Right atrium auricular region (tissue), 2 donors: ENCODE data around the gene NOL4L. TPM values are rescaled to one million over a fixed set of nuclear protein-coding genes. Genes with fewer than 3 reads are reported as not detected.

Experiments
- DNase-seq: peaks from one replicate; pipeline ENCODE4 v3.0.0-alpha.2; 2019; ENCODE audit warnings: low spot score
- H3K27ac ChIP-seq, 2 donors: fragments of 200-600 bp; sonication (generic); 1 replicate in 1 of 2; 2 replicates in 1 of 2; pipeline ENCODE4 v1.5.1; 2016 to 2019
- H3K27me3 ChIP-seq, 2 donors: fragments of 200-600 bp; sonication (generic); one replicate each; pipeline versions ENCODE4 v1.5.1 to v1.6.0; 2017 to 2019
- H3K36me3 ChIP-seq: fragments of 200-600 bp; sonication (generic); one replicate; pipeline ENCODE4 v1.5.1; 2016
- H3K4me1 ChIP-seq, 2 donors: fragments of 200-600 bp; sonication (generic); one replicate each; pipeline versions ENCODE4 v1.5.1 to v1.6.0; 2017 to 2019
- H3K4me3 ChIP-seq, 2 donors: fragments of 200-600 bp; sonication (generic); 1 replicate in 1 of 2; 2 replicates in 1 of 2; pipeline ENCODE4 v1.5.1; 2017 to 2019; ENCODE audit warnings: mild to moderate bottlenecking in 1 of 2, moderate library complexity in 1 of 2
- H3K9me3 ChIP-seq, 2 donors: fragments of 200-600 bp; sonication (generic); one replicate each; pipeline ENCODE4 v1.5.1; 2019
- CTCF ChIP-seq, 2 donors: fragments of 200-600 bp; sonication (generic); IDR thresholded peaks; one replicate each; pipeline ENCODE4 v1.5.1; 2019; ENCODE audit warnings: antibody characterized with exemption in 2 of 2
- total RNA-seq, 2 donors: library from RNA; depleted of rRNA; stranded (reverse); fragments of >200 nt; gene quantifications; one replicate each; pipeline ENCODE4 v1.1.0, GENCODE V29; 2016

NOL4L gene
- total RNA-seq, 2 donors from 2014 or later = 7.6 to 10.4 TPM

DNA sequence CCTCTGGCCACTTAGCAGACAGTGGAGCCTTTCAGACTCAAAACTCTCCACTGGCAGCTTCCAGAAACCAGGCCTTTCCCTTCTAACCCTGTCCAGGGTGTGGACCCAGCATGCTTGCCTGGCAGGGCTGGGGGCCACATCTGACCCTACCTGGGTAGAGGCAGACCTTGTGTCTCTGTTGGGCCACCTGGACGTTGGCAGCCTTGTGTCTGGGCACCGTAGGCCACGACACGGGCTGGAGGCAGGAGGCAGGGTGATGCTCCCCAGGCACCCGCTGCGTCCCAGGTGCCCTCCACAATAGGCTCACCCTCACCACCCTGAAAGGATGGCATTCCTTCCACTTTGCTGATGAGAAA is 67.6 kb downstream of the NOL4L start:
- no peaks in the 10 kb centered on the region for H3K36me3 ChIP-seq
- H3K4me1 ChIP-seq = peaks cover 0 to 39% of the 10 kb centered on the region in 2 donors
- no peak overlapping the region for H3K4me3 ChIP-seq
- no peaks in the 10 kb centered on the region for H3K27me3 ChIP-seq
- no peak overlapping the region for H3K27ac ChIP-seq
- DNase-seq = no peak
- H3K9me3 ChIP-seq = no peaks in the 10 kb centered on the region
- no peak for TF ChIP-seq CTCF (IDR thresholded peaks at IDR 0.05)

DNA sequence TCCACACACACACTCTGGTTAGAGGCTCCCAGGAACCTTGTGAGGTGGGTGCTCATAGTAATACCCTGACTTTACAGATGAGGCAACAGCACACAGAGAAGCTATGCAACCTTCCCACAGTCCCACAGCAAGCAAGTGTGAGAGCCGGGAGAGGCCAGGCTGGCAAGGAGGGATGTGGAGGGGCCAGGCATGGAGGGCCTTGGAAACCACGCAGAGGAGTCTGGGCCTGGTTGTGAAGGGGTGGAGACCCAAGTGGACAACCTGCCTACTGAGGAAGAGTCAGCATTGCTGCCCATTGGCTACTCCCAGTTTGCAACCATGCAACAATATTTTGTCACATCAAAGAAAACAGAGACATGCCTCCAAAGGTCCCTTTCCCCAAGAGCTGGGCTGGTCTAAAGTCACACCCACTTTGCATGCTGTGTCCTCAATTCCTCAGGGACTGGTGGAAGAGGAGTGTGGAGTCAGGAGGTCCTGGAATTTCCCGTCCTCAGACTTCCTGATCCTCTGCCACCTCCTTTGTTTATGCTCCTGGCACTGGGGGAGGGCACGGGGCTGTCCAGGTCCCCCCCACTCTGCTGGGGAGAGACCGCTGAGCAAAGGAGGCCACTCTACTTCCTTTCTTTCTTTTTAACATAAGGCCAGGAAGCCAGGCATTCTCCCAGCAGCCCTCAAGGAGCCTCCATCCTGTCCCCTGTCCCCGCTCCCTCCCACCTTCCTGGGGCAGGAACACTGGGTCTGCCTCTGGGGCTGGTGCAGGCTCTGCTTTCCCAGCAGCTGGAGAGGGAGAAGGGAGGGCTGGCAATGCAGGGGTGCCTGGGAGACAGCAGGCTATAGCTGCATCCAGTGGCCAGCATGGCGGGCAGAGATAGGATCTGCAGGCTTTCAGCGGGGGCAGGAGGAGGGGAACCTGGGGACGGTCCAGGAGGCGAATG is 68.3 kb downstream of the NOL4L start:
- Histone ChIP-seq H3K27me3 (no peaks in the 10 kb centered on the region), H3K27ac (no peak overlapping the region), H3K36me3 (no peaks in the 10 kb centered on the region), H3K4me1 (peaks cover 0 to 33% of the 10 kb centered on the region in 2 donors), H3K4me3 (no peak overlapping the region), H3K9me3 (no peaks in the 10 kb centered on the region)
- DNase-seq = no peak
- no peak for TF ChIP-seq CTCF (IDR thresholded peaks at IDR 0.05)

- DNase-seq = no peak
- no peak overlapping the region for H3K27ac ChIP-seq
- peaks cover 0 to 35% of the 10 kb centered on the region in 2 donors for H3K4me1 ChIP-seq
- no peak for TF ChIP-seq CTCF (IDR thresholded peaks at IDR 0.05)
- no peak overlapping the region for H3K4me3 ChIP-seq
- H3K27me3 ChIP-seq = no peaks in the 10 kb centered on the region
- no peaks in the 10 kb centered on the region for H3K9me3 ChIP-seq
- H3K36me3 ChIP-seq = no peaks in the 10 kb centered on the region
Observed at GRCh38 chr20:32515631-32516101, 69.5 kb downstream of the NOL4L start.

GRCh38 chr20:32514760-32515159 is 70.4 kb downstream of the NOL4L start:
- H3K36me3 ChIP-seq = no peaks in the 10 kb centered on the region
- H3K9me3 ChIP-seq = no peaks in the 10 kb centered on the region
- TF ChIP-seq CTCF (IDR thresholded peaks at IDR 0.05) = no peak
- no peak overlapping the region for H3K27ac ChIP-seq
- H3K4me1 ChIP-seq = peaks cover 0 to 40% of the 10 kb centered on the region in 2 donors
- DNase-seq = no peak
- H3K4me3 ChIP-seq = no peak overlapping the region
- H3K27me3 ChIP-seq = no peaks in the 10 kb centered on the region

DNA sequence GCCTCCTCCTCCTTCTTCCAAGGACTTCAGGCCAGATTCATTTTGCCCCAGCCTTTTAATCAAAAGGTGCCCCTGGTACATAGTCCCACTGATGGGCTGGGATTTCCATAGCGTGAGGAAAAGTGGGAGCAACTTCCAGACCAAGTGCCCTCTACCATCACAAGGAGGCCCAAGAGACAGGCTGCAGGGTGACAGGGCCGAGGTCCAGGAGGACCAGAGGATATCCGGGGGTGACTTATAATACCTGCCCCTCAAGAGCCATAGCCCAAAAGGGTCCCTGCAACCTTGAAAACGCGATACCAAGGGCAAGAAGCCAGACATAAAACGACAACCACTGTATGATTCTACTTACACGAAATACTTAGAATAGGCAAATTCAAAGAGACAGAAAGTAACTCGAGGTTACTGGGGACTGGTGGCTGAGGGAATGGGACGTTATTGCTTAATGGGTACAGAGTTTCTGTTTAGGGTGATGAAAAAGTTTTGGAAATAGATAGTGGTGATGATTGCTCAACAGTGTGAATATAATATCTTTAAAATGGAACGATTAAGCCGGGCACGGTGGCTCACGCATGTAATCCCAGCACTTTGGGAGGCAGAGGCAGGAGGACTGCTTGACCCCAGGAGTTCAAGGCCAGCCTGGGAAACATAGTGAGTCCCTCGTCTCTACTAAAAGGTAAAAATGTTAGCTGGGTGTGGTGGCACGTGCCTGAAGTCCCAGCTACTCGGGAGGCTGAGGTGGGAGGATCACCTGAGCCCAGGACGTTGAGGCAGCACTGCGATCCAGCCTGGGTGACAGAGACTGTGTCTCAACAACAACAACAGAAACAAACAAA is 71.9 kb downstream of the NOL4L start:
- H3K9me3 ChIP-seq = no peaks in the 10 kb centered on the region
- no peaks in the 10 kb centered on the region for H3K27me3 ChIP-seq
- H3K4me3 ChIP-seq = no peak overlapping the region
- no peak for TF ChIP-seq CTCF (IDR thresholded peaks at IDR 0.05)
- no peak for DNase-seq
- H3K4me1 ChIP-seq = peaks cover 0 to 34% of the 10 kb centered on the region in 2 donors
- H3K27ac ChIP-seq = no peak overlapping the region
- no peaks in the 10 kb centered on the region for H3K36me3 ChIP-seq
